Lower lobe of right lung (tissue), 2 donors: ENCODE measurements around the gene NME9. TPM values are rescaled to one million over a fixed set of nuclear protein-coding genes. Genes with fewer than 3 reads are reported as not detected.

Source experiments
- ATAC-seq, 2 donors: fragments of 200-7000 bp; cut with Tn5 transposase; one replicate each; pipeline ENCODE4 v1.9.1; 2020 to 2022; ENCODE audit warnings: mild to moderate bottlenecking in 2 of 2, moderate library complexity in 2 of 2
- DNase-seq: peaks from one replicate; pipeline ENCODE4 v3.0.0-alpha.2; 2020
- H3K27ac ChIP-seq: fragments of 200-600 bp; one replicate; pipeline ENCODE4 v1.8.0; 2022
- H3K27me3 ChIP-seq: fragments of 200-600 bp; one replicate; pipeline ENCODE4 v1.8.0; 2022; ENCODE audit warnings: low read depth
- H3K36me3 ChIP-seq: fragments of 200-600 bp; one replicate; pipeline ENCODE4 v1.8.0; 2022; ENCODE audit warnings: mild to moderate bottlenecking
- H3K4me1 ChIP-seq: fragments of 200-600 bp; one replicate; pipeline ENCODE4 v1.8.0; 2022
- H3K4me3 ChIP-seq: fragments of 200-600 bp; one replicate; pipeline ENCODE4 v1.8.0; 2022; ENCODE audit warnings: mild to moderate bottlenecking
- H3K9me3 ChIP-seq: fragments of 200-600 bp; one replicate; pipeline ENCODE4 v1.8.0; 2022
- CTCF ChIP-seq: fragments of 200-600 bp; IDR thresholded peaks from one replicate; pipeline ENCODE4 v1.8.0; 2022; ENCODE audit warnings: antibody characterized with exemption, mild to moderate bottlenecking
- intact Hi-C: fragments of 100-400 bp; cut with DNase I; formaldehyde crosslinking; loops from one replicate; pipeline ENCODE4 v1.11.0; 2022
- total RNA-seq: library from RNA; stranded (reverse); fragmentation: NEBNext Ultra II Directional; extraction: Animal tissue kit (Norgen Biotek cat#: 25700); gene quantifications from one replicate; pipeline ENCODE4 v1.2.1, GENCODE V29; 2021
- donor health status: DM: no; HTN: yes; CAD: no; lungs with severe emphysema.

Gene NME9
- total RNA-seq, 1 donor from 2014 or later, result 3.5 TPM

DNA sequence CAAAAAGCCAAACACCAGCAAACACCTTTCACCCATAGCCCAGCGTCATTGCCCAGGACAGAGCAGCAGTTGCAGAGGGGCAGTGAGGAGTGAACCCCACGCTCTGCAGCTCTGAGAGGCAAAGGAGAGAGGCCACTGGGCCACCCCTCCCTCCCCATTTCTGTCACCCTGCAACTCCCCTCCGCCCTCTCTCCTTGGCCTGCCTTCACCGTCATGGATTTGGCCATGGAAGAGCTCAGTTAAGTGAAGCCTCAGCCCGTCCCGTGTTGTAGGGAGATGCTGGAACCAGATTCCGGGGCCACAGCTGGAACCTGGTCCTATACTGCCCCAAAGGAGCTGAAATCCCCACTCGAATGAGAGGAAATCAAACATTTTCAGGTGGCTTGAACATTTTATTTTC lies 40.7 kb upstream of the NME9 start:
- H3K27me3 ChIP-seq, result no peaks in the 10 kb centered on the region
- DNase-seq, result no peak
- H3K4me1 ChIP-seq, result peaks cover 45% of the 10 kb centered on the region
- no peak overlapping the region for H3K4me3 ChIP-seq
- ATAC-seq, result no peak
- no peaks in the 10 kb centered on the region for H3K9me3 ChIP-seq
- intact Hi-C loops, result no loop called here
- H3K36me3 ChIP-seq, result no peaks in the 10 kb centered on the region
- H3K27ac ChIP-seq, result no peak overlapping the region
- no peak for TF ChIP-seq CTCF

- TF ChIP-seq CTCF, result no peak
- no peaks in the 10 kb centered on the region for H3K36me3 ChIP-seq
- ATAC-seq, result no peak
- no peaks in the 10 kb centered on the region for H3K9me3 ChIP-seq
- no peak overlapping the region for H3K27ac ChIP-seq
- intact Hi-C loops, result no loop called here
- H3K4me3 ChIP-seq, result no peak overlapping the region
- no peak for DNase-seq
- no peaks in the 10 kb centered on the region for H3K27me3 ChIP-seq
- H3K4me1 ChIP-seq, result peaks cover 45% of the 10 kb centered on the region
Observed at GRCh38 chr3:138369151-138369900, 39.7 kb upstream of the NME9 start.

DNA sequence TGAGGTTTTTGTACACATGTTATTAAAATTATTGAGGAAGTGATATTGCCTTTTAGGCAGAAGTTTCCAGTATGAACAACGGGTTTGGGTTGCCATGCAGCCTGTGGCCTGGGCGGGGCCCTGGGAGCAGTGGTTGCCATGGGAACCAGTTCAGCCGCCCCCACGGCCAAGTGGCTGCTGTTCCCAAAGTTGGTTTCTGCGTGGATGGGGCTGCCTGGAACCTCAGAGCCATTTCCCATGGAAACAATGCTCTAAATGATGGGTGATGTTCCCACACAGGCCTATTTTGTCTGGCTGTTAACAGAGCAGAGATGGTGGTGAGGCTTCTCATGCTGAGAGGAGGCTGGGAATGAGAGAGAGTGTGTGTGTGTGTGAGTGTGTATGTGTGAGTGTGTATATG lies 38.3 kb upstream of the NME9 start:
- H3K27ac ChIP-seq, result no peak overlapping the region
- no peak for TF ChIP-seq CTCF
- H3K9me3 ChIP-seq, result no peaks in the 10 kb centered on the region
- no peaks in the 10 kb centered on the region for H3K36me3 ChIP-seq
- no peak overlapping the region for H3K4me3 ChIP-seq
- H3K4me1 ChIP-seq, result peaks cover 45% of the 10 kb centered on the region
- DNase-seq, result peak; percentile 86
- no peaks in the 10 kb centered on the region for H3K27me3 ChIP-seq
- intact Hi-C loops, result no loop called here
- peak; percentile 69 to 78 for ATAC-seq

DNA sequence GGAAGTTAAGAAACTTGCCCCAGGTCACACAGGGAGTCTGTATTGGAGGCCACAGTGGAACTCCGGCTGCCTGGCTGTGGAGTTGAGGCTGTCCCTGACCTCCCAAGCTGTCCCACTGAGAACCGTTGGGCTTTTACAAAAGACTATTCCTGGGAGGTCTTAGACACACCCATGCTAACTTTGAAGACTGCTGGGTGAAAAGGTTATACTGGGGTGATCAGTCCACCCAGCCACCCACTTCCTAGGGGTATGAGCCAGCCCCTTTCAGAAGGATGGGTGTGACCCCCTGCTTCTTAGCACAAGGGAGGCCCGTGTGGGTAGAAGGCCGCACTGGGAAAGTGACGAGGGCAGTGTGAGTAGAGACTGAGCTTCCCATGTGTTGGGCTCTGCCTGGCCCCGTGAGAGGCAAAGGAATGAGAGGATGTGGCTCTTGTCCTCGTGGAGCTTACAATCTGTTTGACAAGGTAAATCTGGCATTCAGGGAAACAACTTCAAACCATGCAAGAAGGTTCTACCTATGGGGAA lies 37.7 kb upstream of the NME9 start:
- Histone ChIP-seq H3K4me1 (peaks cover 45% of the 10 kb centered on the region), H3K27me3 (no peaks in the 10 kb centered on the region), H3K36me3 (no peaks in the 10 kb centered on the region), H3K9me3 (no peaks in the 10 kb centered on the region), H3K4me3 (no peak overlapping the region), H3K27ac (peak overlapping the region; percentile 38)
- intact Hi-C loops, result no loop called here
- TF ChIP-seq CTCF, result no peak
- DNase-seq (no peak), ATAC-seq (no peak)

DNA sequence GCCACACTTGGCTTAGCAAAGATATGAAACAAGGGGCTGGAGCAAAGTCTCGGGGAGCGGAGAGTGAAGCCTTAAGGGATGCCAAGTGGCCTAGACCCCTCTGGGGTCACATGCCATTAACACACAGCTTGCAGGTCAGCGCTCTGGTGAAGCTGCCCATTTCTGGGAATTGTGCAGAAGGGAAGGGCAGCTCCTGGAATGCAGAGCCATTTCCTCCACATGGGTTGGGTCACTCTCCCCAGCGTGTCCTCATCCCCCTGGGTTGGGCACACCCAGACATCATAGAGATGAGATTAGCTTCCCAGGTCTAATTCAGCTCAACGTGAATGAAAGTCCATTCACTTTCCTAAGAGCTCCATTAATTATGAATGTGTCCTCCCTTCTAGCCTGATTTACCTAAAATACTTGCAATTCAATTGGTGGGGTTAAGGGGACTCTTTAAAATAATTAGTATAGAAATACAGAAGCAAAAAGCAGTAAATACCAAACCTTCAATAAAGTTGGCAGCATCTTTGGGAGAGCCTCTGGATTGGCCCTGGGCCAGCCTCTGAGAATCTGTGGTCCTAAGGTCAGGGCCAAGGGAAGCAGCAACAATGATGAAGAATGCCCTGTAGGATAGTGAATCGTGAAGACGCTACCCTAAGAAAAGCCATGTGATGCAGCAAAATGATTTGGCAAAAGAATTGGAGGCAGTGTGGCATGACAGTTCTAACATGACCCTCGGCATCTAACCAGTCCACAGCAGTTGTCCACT lies 36.5 kb upstream of the NME9 start:
- H3K9me3 ChIP-seq, result no peaks in the 10 kb centered on the region
- intact Hi-C loops, result no loop called here
- H3K27ac ChIP-seq, result peak overlapping the region; percentile 38
- no peak overlapping the region for H3K4me3 ChIP-seq
- H3K36me3 ChIP-seq, result no peaks in the 10 kb centered on the region
- DNase-seq (no peak), ATAC-seq (no peak)
- H3K4me1 ChIP-seq, result peaks cover 37% of the 10 kb centered on the region
- no peak for TF ChIP-seq CTCF
- no peaks in the 10 kb centered on the region for H3K27me3 ChIP-seq
